HG02678 (cell line): Measurements from ENCODE around the gene TANC1.

Experiments
- ATAC-seq: cut with Tn5 transposase; IDR thresholded peaks from one replicate; pipeline ENCODE4 v1.9.1; 2021; ENCODE audit warnings: mild to moderate bottlenecking, moderate library complexity; ENCODE audit not compliant: unreplicated experiment

Gene TANC1

DNA sequence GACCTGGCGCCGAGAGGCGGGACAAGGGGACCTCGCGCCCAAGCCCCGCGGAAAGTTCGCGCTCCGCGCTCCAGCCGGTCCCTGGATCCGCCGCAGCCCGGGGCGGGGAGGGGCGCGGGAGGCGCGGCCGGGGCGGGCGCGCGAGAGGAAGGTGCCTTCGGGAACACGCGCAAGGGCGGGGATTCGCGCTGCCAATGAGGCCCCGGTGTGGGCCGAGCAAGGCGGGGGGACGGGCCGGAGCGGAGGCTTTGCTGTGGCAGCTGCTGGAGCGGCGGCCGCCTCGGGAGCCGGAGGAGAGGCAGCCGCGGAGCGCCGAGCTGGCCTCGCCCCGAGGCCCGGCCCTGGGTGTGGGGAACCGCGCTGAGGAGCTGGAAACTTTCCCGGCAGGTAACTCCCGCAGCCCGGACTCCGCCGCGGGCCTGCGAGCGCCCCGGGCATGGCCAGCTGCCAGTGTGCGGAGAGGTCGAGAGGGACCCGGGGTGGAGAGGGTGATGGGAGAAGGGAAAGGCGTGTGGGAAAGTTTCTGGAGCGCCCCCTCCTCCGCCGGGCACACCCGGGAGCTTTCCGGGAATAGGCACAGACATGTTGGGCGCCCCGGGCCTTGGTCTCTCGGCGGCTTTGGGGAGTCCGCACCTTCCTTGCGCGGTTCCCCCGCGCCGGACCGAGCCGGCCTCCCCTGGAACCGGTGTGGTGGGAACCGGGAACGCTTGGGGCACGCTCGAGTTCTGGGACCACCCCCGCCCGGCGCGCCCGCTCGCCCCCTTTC is at the start of gene TANC1:
TANC1 (plus strand) TSS at position 245 of the 766 bp plus-strand sequence. CDS start 97,271 bp downstream, outside the sequence.
- ATAC-seq = peak; percentile 90

DNA sequence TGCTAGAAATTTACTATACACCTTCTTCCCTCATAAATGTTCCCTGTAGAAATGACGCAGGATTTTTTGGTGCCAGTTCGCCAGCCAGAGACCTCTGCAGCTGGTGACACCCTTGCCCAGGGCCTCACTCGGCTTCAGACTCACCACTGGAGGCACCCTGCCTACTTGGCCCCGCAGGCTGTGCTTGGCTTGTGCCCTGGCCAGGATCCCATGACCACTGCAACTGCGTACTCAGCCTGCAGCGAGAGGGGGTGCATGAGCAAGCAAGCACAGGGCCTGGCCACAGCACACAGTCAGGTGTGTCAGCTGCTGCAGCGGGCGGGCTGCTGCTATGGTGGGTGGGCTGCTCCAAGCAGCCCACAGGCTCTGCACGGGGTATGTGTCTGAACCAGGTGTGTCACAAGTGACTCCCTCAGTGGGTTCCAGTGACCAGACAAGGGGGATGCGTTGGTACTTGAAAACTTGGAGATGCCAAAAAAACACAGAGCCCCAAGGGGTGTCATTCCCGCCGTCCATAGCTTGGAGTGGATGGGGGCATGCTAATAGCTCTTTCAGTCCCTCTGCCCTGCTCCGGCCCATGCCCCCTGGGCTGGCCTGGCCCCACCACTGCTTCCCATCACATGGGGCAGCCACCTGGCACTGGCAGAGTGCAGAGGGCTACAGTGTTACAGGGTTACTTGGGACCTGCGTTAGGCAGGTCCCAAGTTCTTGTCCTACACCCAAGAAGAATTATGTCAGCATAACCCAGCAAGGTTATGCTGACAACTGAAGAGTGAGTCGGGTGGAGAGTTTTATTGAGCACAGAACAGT is 46.6 kb upstream of the TANC1 start:
- no peak for ATAC-seq

DNA sequence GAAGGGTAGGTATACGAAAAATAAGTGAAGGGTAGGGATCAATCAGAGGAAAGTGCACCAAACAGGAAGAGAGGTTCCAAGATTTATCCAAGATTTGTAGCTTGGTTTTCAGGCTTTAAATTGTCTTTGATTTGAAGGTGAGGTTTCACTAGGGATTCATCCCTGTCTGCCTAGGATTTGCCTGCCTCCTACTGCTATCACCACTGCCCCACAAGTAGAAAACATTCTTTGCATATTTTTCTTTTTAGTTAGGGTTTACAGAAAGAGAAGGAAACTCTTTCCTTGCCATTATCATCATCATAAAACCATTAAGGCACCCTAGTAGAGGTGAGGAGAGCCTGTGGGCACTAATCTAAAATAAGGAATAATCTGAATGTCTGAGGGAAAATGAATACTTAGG is 45.8 kb upstream of the TANC1 start:
- no peak for ATAC-seq

DNA sequence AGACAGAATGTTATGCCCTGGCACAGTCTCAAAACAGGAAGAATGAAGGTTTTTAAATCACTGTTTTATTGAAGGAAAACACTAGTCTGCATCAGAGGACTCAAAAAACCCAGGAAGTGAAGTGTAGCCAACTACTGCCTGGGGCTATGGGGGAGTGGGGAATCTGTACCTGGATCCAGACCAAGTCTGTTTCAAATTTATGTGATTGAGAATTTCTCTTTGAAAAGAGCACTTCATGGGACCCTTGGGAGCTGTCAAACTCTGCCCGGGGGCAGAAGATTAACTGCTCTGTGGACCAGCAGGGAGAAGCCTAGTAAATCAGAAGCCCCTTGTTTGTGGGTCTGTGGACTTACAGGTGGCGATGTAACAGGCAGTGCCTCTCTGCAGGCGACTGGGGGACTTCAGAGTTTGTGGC is 45.3 kb upstream of the TANC1 start:
- ATAC-seq = no peak

DNA sequence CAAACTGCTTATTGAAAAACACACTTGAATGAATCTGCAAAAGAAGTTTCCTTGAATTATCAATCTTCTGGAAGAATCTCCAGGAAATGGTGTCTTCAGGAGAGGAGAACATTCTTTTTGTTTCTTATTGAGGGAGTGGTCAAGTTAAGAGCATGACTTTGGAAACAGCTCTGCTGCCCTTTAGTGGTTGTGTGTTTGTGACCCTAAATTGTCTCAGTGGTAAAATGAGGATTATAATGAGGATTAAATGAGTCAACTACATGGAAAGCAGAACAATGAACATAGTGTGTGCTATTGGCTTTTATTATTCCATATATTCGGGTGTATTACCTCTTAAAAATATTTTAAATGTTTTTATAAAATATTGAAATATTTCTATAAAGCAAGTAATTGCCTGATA is 44.8 kb upstream of the TANC1 start:
- no peak for ATAC-seq

DNA sequence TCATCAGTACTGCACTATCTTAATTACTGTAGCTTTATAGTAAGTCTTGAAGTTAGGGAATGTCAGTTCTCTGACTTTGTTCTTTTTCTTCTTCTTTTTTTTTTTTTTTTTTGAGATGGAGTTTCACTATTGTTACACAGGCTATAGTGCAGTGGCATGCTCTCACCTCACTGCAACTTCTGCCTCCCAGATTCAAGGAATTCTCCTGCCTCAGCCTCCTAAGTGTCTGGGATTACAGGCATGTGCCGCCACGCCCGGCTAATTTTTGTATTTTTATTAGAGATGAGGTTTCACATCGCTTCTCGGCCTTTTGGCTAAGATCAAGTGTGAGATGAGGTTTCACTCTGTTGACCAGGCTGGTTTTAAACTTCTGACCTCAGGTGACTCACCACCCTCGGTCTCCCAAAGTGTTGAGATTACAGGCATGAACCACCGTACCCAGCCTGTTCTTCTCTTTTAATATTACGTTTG is 41.9 kb upstream of the TANC1 start:
- ATAC-seq = no peak

DNA sequence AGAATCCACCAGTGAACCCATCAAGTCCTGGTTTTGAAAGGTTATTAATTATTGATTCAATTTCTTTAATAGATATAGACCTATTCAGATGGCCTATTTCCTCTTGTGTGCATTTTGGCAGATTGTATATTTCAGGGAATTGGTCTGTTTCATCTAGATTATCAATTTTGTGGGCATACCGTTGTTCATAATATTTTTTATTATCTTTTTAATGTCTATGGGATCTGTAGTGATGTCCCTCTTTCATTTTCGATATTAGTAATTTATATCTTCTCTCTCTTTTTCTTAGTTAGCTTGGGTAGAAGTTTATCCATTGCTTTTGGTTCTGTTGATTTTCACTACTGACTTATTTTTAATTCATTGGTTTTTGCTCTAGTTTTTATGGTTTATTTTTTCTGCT is 39.9 kb upstream of the TANC1 start:
- ATAC-seq = no peak

DNA sequence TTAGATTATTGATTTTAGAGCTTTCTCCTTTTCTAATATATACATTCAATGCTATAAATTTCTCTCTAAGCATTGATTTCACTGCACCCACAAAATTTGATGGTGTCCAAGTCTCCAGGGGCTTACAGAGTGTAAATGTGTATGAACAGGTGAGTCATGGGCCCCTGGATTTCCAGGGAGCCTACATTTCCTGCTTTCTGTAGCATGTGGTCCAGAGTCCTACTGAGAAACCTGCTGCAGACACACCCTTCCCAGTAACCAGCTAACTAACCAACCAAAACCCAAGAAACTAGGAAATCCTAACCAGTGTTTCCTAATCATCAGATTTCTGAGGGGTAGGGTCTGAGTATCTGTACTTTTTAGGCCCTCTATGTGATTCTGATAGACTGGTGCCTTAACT is 39.5 kb upstream of the TANC1 start:
- ATAC-seq = no peak

DNA sequence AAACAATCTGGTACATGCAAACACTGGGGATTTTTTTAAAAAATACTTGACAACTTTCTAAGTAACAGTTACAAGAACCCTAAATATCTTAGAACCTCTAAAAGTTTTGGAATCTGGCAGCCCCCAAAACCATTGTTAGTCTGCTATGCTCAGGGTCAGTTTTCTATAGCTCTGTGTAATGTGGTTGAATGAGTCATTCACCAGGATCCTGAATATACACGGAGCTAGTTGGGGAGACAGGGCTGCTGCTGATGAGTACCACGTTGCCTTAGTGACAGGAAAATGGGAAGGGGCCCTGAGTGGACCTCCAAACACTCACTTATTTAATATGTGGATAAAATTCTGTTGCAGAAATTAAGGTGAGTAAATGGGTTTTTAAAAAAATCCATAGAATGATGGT is 36.9 kb upstream of the TANC1 start:
- ATAC-seq = no peak

DNA sequence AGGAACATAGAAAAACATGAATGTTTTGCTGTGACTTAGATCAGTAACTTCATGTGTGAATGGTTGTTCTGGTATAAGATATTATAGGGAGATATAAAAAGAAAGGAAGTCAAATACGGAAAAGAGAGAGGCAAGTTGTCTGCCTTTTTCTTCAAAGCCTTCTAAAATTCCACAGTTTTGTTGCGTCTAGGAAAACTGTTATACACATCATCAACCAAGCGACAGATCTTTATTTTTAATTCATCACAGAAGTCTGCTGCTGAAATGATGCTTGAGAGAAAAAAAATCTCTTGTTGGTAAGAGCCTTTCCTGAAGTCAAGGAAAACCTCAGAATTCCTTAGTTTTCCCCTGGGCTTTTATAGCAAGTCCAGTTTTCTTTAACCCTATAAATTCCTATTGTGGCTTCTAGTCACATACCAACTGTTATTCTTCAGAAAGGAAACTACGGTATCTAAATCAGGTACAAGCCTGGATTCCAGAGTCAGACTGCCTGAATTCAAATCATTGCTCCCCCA is 36.3 kb upstream of the TANC1 start:
- no peak for ATAC-seq

DNA sequence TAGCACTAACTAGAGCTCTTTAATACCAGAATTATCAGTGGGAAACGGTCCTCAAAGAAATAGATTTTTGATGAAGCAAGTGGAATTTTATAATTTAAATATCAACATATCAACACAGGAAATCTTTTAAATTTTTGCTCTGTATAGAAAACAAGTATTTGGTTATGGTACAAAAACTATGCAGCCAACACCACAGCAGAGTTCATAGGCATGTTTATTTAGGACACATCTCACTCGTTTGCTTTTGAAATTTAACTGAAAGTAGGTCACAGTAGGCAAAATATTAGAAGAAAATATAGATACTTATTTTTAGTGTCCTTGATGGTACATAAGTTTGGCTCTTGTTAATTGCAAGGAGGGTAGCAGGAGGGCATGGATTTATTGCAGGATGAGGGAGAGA is 34.3 kb upstream of the TANC1 start:
- ATAC-seq = no peak

DNA sequence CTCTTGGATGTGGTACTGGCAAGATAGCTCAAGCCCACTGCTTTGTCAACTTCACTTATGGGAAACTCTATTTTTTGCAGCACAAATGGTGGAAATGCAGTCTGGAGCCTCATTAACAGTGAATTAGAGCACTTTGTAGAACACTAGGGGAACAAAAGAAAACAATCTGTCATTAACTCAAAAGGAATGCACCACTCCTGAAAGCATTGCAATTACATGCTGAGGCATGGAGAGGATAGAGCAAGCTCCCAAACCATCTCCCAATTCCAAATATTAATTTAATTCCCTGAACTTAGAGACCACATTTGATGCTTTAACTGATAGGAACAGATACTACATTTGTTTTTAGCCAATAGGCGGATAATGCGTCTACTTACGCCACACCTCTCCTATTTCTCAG is 32.8 kb upstream of the TANC1 start:
- no peak for ATAC-seq

DNA sequence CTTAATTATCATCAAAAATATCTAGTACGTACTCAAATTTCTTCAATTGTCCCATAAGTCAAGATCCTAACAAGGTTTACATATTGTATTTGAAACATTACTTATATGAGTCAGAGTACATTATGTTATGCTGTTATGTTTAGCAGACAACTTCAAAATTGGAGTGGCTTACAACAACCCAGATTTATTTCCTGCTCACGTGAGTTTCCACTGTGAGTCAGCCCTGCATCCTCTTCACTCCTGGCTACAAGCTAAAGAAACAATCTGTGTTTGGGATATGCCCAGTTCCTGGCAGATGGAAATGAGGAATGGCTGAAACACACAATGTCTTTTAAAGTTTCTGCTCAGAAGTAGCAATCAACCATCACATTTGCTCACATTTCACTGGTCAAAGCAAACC is 31.5 kb upstream of the TANC1 start:
- ATAC-seq = no peak

DNA sequence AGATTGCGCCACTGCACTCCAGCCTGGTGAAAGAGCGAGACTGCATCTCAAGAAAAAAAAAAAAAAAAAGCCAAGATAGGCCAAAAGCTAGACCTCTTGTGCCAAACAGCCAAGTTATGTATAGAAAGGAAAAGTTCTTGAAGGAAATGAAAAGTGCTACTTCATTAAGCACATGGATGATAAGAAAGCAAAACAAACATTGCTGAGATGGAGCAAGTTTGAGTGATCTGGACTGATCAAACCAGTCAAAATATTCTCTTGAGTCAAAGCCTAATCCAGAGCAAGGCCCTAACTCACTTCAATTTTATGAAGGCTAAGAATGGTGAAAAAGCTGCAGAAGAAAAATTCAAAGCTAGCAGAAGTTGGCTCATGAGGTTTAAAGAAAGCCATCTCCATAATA is 28.1 kb upstream of the TANC1 start:
- no peak for ATAC-seq

DNA sequence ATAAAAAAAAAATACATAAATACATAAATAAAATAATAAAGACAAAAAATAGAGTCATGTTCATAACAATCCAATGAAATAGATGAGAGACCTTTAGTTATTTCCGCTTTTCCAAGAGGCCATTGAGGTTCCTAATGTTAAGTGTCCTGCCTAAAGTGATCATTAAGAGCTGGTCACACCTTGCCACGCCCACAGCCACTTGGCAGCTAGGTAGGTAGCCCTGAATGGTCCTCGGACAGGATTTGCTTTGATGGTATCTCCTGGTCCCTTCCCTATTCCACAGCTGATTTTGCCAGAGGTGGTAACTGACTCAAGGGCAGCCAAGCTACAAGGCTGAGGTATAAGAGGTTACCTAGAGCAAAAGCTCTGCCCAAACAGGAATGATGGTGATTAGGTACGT is 24.5 kb upstream of the TANC1 start:
- ATAC-seq = no peak

DNA sequence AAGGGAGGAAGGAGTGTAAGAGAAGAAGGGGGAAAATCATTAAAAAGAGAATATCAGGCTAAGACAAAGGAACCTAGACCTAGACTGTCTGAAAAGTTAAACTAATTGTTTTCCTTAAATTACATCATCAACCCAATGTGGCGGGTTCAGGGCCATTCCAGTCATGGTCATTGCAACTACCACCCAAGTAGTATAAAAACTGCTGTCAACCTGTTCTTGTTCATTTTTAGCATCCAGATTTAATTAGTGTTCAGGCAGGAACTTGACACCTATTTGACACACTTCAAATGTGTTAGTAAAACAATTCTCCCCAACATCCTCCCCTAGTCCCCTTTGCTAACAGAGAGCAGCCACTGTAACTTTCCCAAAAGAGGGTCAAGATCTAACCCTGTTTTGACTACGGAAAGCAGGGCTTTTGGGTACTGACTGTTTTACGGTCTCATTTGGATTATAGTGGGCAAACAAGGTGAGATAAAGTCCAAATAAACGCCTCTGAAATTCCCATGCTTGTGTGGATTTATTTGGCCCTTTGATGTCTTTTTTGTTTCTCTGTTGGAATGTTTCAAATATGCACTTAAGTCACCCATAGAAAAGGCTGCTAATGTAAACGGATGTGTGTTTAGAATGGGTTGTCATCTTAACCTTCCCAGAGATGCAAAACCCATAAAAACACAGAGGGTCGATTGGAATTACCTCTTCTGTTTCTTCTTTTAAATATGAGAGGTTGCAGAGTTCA is 19.3 kb upstream of the TANC1 start:
- no peak for ATAC-seq

DNA sequence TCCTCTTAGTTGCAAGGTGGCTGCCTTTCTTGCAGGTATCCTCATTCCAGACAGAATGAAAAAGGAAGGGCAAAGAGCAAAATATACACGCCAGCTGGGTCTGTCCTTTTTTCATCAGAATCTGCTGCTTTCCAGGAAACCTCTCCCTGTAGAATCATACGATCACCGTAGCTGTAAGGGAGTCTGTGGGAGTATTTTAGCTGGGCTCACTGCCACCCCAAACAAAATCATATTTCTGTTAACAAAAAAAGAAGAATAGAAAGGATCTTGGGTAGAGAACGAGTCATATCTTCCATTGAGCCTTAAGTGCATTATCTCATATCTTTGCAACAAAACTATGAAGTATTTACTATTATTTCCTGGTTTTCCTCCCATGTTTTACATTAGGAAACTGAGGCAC is 15.0 kb upstream of the TANC1 start:
- no peak for ATAC-seq

DNA sequence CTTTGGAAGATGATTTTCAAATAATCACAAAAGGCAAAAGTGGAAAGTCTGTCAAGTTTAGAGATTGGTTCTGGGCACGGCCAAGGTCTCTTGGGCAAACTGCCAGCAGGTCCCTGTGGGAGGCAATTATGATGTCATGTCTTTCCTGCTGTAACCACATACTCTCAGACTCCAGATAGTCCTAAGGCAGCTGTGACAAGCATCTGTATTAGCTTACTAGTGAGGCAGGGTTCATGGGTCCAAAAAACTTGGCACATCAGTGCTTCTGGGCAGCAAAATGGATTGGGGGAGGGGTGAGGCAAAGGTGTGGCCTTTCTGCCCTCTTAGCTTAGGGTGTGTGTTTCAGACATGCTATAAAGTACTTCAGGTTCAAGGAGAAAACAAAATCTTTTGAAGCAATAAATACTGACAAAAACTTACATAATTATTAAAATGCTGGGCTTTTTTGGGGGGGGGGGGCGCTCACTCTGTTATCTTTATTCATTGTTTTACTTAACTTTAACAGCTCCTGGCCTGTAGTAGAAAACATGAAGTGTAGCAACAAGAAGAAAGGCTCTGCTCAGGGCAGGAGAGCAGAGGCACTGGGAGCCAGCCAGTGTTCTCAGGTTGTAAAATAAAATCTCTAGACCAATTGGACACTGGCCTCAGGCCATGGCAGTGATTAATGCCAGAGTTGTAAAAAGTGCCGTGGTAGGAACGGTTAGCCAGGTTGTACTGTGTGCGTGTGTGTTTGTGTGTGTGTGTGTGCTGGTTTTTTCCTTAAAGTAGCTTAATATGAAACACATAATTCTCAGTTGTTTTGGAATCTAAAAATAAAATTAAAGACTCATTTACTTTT is 14.3 kb upstream of the TANC1 start:
- no peak for ATAC-seq

DNA sequence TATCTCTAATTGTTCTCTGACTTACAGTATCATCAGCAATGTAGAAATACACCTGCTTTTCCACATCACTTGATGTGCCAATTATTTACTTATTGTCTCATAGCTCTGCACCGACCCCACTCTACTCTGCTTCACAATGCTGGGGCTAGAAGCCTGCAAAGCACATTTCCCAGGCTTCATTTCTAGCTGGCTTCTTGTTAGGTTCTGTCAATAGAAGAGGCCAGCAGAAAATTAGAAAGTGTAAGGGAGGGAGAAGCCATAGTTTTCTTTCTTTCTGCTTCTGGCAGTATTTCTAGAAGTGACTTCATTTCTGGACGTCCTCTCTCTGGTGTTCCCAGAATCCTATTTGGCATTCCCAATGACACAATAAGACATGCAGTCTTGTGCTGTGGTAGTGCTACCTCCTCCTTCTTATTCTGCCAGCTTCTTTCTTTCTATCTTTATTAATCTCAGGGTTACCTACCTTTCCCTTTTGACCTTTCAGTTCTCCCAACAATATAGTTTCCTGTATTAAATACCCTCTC is 12.5 kb upstream of the TANC1 start:
- no peak for ATAC-seq

DNA sequence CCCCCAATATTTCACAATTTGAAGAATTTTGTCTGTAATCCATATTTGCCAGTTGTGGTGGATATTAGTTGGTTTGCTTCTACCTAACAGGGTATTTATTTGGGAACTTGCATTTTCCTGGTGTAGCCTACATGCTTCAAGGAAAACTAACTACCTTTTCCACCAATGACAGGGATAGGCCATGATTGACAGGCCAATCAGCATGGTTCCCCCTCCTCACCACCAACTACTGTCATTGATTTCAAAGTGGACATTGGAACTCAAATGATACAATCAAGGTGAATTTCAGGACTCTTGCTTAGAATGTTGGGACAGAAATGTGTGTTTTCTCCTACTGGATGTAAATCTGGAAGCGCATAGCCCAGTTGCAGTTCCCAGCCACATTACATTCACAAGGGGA is 10.1 kb upstream of the TANC1 start:
- no peak for ATAC-seq
